HUDEP-2 (cell line): ENCODE results near the gene USP17L20.
"Not testable (repeated sequence)": the region's sequence is repeated elsewhere in the genome, so short reads cannot be mapped to it uniquely, and the experiment has no call there.

Source experiments
- DNase-seq, 76 experiments: peaks; one replicate each; lab custom pipeline; 2025; ENCODE audit not compliant: unreplicated experiment in 76 of 76; lab: John Stamatoyannopoulos, UW

USP17L20 gene, protein sequence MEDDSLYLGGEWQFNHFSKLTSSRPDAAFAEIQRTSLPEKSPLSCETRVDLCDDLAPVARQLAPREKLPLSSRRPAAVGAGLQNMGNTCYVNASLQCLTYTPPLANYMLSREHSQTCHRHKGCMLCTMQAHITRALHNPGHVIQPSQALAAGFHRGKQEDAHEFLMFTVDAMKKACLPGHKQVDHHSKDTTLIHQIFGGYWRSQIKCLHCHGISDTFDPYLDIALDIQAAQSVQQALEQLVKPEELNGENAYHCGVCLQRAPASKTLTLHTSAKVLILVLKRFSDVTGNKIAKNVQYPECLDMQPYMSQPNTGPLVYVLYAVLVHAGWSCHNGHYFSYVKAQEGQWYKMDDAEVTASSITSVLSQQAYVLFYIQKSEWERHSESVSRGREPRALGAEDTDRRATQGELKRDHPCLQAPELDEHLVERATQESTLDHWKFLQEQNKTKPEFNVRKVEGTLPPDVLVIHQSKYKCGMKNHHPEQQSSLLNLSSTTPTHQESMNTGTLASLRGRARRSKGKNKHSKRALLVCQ

DNA sequence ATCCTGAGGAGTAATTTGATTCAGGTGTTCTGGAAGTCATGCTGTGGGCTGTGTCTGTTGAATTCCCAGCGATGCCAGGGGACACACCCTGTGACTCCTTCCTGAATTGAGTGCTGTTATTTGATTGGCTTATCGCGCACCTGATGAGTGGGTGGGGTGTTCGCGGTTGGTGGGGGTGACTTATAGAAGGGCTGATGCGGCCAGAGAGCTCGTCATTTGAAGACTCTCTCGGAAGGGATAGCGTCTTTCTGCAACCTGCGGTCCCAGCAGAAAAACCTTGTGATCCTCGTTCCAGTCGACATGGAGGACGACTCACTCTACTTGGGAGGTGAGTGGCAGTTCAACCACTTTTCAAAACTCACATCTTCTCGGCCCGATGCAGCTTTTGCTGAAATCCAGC, at the start of gene USP17L20:
USP17L20 (plus strand) TSS at position 301 of the 400 bp plus-strand sequence; CDS start at position 301, 0 bp downstream.
- DNase-seq, result not testable (repeated sequence)

DNA sequence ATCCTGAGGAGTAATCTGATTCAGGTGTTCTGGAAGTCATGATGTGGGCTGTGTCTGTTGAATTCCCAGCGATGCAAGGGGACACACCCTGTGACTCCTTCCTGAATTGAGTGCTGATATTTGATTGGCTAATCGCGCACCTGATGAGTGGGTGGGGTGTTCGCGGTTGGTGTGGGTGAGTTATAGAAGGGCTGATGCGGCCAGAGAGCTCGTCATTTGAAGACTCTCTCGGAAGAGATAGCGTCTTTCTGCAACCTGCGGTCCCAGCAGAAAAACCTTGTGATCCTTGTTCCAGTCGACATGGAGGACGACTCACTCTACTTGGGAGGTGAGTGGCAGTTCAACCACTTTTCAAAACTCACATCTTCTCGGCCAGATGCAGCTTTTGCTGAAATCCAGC, 47.6 kb upstream of the USP17L20 start, which contains the start of gene USP17L10:
USP17L10 (plus strand) TSS at position 301 of the 400 bp plus-strand sequence; CDS start at position 301, 0 bp downstream.
- DNase-seq, result not testable (repeated sequence)

DNA sequence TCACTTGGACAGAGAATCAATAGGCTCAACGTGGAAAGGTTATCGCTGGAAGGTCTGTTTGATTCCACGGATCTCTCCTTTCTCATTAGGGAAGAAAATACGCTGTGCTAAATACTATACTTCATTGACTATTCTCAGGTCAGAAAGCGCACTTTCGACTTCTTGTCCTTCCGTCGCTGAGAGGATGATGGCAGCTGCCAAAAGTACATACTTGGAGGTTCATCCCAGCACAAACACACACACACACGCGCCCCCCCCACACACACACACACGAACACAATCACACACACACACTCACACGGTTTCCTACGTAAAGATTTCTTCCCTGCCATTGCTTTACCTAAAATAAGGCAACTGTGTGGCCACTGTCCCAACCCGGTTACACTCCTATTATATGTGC, 43.2 kb upstream of the USP17L20 start:
- not testable (repeated sequence) for DNase-seq

DNA sequence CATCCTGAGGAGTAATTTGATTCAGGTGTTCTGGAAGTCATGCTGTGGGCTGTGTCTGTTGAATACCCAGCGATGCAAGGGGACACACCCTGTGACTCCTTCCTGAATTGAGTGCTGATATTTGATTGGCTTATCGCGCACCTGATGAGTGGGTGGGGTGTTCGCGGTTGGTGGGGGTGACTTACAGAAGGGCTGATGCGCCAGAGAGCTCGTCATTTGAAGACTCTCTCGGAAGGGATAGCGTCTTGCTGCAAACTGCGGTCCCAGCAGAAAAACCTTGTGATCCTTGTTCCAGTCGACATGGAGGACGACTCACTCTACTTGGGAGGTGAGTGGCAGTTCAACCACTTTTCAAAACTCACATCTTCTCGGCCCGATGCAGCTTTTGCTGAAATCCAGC, 42.8 kb upstream of the USP17L20 start, which contains the start of gene USP17L11:
USP17L11 (plus strand) TSS at position 301 of the 400 bp plus-strand sequence; CDS start at position 301, 0 bp downstream.
- DNase-seq, result not testable (repeated sequence)

DNA sequence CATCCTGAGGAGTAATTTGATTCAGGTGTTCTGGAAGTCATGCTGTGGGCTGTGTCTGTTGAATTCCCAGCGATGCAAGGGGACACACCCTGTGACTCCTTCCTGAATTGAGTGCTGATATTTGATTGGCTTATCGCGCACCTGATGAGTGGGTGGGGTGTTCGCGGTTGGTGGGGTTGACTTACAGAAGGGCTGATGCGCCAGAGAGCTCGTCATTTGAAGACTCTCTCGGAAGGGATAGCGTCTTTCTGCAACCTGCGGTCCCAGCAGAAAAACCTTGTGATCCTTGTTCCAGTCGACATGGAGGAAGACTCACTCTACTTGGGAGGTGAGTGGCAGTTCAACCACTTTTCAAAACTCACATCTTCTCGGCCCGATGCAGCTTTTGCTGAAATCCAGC, 38.1 kb upstream of the USP17L20 start, which contains the start of gene USP17L12:
USP17L12 (plus strand) TSS at position 301 of the 400 bp plus-strand sequence; CDS start at position 301, 0 bp downstream.
- not testable (repeated sequence) for DNase-seq

DNA sequence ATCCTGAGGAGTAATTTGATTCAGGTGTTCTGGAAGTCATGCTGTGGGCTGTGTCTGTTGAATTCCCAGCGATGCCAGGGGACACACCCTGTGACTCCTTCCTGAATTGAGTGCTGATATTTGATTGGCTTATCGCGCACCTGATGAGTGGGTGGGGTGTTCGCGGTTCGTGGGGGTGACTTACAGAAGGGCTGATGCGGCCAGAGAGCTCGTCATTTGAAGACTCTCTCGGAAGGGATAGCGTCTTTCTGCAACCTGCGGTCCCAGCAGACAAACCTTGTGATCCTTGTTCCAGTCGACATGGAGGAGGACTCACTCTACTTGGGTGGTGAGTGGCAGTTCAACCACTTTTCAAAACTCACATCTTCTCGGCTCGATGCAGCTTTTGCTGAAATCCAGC, 33.3 kb upstream of the USP17L20 start, which contains the start of gene USP17L13:
USP17L13 (plus strand) TSS at position 301 of the 400 bp plus-strand sequence; CDS start at position 301, 0 bp downstream.
- not testable (repeated sequence) for DNase-seq

DNA sequence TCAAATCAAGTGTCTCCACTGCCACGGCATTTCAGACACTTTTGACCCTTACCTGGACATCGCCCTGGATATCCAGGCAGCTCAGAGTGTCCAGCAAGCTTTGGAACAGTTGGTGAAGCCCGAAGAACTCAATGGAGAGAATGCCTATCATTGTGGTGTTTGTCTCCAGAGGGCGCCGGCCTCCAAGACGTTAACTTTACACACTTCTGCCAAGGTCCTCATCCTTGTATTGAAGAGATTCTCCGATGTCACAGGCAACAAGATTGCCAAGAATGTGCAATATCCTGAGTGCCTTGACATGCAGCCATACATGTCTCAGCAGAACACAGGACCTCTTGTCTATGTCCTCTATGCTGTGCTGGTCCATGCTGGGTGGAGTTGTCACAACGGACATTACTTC, 27.7 kb upstream of the USP17L20 start:
- DNase-seq, result not testable (repeated sequence)

DNA sequence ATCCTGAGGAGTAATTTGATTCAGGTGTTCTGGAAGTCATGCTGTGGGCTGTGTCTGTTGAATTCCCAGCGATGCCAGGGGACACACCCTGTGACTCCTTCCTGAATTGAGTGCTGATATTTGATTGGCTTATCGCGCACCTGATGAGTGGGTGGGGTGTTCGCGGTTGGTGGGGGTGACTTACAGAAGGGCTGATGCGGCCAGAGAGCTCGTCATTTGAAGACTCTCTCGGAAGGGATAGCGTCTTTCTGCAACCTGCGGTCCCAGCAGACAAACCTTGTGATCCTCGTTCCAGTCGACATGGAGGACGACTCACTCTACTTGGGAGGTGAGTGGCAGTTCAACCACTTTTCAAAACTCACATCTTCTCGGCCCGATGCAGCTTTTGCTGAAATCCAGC, 23.8 kb upstream of the USP17L20 start, which contains the start of gene USP17L15:
USP17L15 (plus strand) TSS at position 301 of the 400 bp plus-strand sequence; CDS start at position 301, 0 bp downstream.
- DNase-seq, result not testable (repeated sequence)

DNA sequence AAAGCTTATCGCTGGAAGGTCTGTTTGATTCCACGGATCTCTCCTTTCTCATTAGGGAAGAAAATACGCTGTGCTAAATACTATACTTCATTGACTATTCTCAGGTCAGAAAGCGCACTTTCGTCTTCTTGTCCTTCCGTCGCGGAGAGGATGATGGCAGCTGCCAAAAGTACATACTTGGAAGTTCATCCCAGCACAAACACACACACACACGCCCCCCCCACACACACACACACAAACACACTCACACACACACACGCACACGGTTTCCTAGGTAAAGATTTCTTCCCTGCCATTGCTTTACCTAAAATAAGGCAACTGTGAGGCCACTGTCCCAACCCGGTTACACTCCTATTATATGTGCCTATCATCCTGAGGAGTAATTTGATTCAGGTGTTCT, 19.5 kb upstream of the USP17L20 start:
- not testable (repeated sequence) for DNase-seq

DNA sequence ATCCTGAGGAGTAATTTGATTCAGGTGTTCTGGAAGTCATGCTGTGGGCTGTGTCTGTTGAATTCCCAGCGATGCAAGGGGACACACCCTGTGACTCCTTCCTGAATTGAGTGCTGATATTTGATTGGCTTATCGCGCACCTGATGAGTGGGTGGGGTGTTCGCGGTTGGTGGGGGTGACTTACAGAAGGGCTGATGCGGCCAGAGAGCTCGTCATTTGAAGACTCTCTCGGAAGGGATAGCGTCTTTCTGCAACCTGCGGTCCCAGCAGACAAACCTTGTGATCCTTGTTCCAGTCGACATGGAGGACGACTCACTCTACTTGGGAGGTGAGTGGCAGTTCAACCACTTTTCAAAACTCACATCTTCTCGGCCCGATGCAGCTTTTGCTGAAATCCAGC, 14.3 kb upstream of the USP17L20 start, which contains the start of gene USP17L17:
USP17L17 (plus strand) TSS at position 301 of the 400 bp plus-strand sequence; CDS start at position 301, 0 bp downstream.
- not testable (repeated sequence) for DNase-seq

DNA sequence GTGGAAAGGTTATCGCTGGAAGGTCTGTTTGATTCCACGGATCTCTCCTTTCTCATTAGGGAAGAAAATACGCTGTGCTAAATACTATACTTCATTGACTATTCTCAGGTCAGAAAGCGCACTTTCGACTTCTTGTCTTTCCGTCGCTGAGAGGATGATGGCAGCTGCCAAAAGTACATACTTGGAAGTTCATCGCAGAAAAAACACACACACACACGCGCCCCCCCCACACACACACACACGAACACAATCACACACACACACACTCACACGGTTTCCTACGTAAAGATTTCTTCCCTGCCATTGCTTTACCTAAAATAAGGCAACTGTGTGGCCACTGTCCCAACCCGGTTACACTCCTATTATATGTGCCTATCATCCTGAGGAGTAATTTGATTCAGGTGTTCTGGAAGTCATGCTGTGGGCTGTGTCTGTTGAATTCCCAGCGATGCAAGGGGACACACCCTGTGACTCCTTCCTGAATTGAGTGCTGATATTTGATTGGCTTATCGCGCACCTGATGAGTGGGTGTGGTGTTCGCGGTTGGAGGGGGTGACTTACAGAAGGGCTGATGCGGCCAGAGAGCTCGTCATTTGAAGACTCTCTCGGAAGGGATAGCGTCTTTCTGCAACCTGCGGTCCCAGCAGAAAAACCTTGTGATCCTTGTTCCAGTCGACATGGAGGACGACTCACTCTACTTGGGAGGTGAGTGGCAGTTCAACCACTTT, 9.8 kb upstream of the USP17L20 start, which contains the start of gene USP17L18:
USP17L18 (plus strand) TSS at position 678 of the 728 bp plus-strand sequence; CDS start at position 678, 0 bp downstream.
- not testable (repeated sequence) for DNase-seq

DNA sequence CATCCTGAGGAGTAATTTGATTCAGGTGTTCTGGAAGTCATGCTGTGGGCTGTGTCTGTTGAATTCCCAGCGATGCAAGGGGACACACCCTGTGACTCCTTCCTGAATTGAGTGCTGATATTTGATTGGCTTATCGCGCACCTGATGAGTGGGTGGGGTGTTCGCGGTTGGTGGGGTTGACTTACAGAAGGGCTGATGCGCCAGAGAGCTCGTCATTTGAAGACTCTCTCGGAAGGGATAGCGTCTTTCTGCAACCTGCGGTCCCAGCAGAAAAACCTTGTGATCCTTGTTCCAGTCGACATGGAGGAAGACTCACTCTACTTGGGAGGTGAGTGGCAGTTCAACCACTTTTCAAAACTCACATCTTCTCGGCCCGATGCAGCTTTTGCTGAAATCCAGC, 4.8 kb upstream of the USP17L20 start, which contains the start of gene USP17L19:
USP17L19 (plus strand) TSS at position 301 of the 400 bp plus-strand sequence; CDS start at position 301, 0 bp downstream.
- not testable (repeated sequence) for DNase-seq

DNA sequence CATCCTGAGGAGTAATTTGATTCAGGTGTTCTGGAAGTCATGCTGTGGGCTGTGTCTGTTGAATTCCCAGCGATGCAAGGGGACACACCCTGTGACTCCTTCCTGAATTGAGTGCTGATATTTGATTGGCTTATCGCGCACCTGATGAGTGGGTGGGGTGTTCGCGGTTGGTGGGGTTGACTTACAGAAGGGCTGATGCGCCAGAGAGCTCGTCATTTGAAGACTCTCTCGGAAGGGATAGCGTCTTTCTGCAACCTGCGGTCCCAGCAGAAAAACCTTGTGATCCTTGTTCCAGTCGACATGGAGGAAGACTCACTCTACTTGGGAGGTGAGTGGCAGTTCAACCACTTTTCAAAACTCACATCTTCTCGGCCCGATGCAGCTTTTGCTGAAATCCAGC, 4.6 kb downstream of the USP17L20 start, which contains the start of gene USP17L21:
USP17L21 (plus strand) TSS at position 301 of the 400 bp plus-strand sequence; CDS start at position 301, 0 bp downstream.
- not testable (repeated sequence) for DNase-seq

DNA sequence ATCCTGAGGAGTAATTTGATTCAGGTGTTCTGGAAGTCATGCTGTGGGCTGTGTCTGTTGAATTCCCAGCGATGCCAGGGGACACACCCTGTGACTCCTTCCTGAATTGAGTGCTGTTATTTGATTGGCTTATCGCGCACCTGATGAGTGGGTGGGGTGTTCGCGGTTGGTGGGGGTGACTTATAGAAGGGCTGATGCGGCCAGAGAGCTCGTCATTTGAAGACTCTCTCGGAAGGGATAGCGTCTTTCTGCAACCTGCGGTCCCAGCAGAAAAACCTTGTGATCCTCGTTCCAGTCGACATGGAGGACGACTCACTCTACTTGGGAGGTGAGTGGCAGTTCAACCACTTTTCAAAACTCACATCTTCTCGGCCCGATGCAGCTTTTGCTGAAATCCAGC, 9.4 kb downstream of the USP17L20 start, which contains the start of gene USP17L22:
USP17L22 (plus strand) TSS at position 301 of the 400 bp plus-strand sequence; CDS start at position 301, 0 bp downstream.
- not testable (repeated sequence) for DNase-seq

DNA sequence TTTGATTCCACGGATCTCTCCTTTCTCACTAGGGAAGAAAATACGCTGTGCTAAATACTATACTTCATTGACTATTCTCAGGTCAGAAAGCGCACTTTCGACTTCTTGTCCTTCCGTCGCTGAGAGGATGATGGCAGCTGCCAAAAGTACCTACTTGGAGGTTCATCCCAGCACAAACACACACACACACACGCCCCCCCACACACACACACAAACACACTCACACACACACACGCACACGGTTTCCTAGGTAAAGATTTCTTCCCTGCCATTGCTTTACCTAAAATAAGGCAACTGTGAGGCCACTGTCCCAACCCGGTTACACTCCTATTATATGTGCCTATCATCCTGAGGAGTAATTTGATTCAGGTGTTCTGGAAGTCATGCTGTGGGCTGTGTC, 13.8 kb downstream of the USP17L20 start:
- DNase-seq, result not testable (repeated sequence)
